Hematopoietic multipotent progenitor cell treated with erythropoietin and hydrocortisone succinate and interleukin-3 and kit ligand, for 15 days (in vitro differentiated cells): ENCODE results near the gene PAXX.

Experiments
- DNase-seq: peaks from one replicate; pipeline ENCODE4 v3.0.0-alpha.2; 2015; ENCODE audit warnings: low spot score

The PAXX gene

DNA sequence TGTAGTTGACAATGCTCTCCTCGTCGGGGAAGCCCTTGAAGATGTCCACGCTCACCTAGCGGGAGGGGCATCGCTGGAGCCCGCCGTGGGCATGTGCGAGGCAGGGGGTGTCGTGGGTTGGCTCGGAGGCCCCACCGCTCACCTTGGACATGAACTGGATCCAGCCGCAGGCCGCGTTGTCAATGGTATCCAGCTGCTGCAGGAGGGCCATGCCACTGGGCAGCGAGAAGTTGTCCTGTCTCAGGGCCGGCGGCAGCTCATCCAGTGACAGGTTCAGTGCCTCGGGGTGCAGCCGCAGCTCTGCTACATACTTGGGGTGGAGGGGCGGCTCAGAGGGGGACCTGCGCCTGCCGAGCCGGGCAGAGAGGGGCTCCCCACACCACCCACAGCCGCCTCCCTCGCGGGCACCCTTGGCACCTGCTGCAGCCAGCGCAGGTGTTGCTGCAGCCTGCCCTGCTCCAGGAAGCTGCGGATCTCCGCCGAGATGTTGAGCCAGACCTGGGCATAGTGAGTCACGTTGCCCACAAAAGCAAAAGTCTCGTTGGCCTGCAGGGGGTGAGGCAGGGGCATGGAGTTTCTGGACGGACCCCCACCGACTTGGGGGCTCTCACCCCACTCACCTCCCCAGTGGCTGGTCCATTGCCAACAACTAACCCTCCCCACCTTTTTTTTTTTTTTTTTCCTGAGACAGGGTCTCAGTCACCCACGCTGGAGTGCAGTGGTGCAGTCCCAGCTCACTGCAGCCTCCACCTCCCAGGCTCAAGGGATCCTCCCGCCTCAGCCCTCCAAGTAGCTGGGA, 26.7 kb downstream of the PAXX start:
- DNase-seq: no peak

DNA sequence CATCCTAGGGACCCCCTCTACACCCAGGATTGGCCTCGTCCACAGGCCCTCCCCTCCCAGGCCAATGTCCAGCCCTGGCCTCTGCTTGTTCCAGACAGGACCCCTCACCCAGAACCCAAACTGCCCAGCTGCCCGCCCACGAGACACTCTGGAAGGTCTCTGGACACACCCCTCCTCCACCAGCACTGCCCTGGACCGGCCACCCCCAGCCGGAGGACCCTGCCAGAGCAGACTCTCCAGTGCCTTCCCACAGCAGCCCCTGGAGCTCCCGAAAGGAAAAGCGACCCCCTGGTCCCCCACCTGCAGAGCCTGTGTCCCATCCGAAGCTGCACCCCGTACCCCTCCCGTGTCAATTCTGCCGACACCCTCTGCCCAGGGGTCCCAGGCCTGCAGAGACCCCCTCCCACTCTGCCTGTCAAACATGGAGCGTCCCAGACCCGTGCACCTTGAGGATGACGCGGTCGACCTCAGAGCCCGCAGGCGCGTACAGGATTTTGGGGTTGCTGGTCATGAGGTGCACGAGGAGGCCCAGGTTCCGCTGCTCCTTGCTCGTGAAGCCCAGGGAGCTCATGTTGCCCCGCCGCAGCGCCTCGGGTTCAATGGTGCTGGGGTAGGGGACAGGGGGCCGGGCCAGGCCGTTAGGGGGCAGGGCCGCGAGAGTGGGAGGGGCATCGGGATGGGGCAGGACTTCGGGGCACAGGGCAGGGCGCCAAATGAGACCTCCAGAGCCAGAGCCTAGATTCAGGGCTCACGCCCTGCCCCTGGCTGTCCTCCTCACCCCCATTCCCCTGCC, 27.9 kb downstream of the PAXX start:
- no peak for DNase-seq

DNA sequence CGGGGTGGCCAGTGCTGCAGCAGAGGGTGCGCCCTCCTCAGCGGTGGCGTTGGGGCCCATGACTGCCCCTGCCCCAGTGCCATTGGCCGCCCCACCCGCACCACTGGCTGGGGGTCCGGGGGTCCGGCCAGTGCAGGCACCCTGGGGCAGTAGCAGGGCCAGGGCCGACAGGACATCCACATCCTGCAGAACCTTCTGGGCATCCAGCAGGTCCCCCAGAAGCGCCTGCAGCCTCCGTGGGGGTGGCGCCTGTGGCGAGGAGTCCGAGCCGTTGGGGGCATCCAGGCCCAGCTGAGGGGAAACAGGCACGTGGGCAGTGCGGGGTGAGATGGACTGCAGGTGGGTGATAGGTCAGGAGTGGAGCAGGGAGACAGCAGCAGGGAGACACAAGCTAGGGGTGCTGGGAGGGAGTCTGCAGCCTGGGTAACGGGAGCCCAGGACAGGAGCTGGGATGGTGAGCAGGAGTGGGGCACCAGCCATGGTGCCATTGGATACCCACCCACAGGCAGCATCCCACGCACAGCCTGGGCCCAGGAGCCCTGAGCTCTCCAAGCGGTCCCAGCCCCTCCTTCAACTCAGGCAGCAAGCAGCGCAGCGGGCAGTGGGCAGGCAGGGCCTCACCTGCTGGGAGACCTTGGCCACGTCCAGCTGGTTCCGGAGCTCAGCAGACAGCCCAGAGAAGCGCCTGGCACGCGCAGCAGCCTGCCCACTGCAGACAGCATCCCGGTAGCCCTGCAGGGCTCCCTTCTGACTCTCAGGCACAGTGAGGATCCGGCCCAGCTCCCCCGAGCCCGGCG, 28.7 kb downstream of the PAXX start:
- DNase-seq: no peak

DNA sequence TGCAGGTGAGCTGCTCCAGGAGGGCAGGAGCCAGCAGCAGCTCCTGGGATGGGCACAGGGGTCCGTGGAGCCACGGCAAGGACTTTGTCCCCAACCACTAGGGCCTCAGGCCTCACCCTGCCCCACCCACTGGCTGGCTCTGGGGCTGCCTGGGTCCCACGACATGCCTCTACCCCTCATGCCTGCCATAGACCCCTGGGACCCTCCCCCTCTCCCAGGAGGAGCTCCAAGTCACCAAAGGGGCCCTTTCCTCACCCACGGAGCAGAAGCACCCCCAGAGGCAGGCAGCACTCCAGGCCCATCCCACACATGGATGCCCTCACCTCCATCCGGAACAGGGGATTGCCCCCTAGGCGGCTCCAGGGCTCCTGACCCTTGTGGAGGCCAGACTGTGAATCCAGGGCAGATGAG, 29.4 kb downstream of the PAXX start:
- no peak for DNase-seq

DNA sequence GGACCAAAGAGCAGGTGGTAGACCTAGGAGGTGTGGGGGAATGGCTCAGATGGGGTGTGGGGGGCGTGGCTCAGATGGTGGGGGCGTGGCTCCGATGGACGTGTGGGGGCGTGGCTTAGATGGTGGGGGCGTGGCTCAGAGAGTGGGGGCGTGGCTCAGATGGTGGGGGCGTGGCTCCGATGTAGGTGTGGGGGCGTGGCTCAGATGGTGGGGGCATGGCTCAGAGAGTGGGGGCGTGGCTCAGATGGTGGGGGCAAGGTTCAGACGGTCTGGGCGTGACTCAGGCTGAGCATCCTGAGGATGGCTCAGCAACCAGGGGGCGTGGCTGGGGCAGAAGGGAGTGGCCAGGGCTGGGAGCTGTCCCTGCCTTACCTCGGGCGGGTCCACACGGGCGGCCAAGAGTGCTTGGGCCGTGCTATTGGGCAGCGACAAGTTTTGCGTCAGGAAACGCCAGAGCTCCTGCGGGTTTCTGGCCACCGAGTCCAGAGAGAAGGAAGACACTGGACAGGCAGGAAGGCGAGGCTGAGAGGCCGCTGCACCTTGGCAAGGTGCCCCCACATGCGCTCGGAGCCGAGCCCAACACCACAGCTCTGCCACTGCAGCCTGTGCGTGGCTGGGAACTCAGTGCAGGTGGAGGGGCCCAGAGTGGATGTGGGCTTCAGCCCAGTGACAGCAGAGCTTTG, 29.9 kb downstream of the PAXX start:
- peak; percentile 85 for DNase-seq

DNA sequence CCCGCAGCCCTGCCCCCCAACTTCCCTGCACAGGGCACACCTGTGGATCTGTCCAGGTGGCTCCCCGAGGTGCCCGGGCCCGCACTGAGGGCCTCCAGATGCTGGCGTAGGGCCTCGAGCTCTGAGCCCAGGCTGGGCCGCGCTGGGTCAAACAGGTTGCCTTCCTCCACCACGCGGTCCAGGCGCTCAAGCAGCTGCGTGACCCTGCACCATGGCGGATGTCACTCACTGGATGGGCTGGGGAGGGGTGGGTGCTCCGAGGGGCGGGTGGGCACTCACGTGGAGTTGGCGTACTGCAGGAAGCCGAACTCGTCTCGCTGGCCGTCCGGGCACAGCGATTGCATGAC, 30.4 kb downstream of the PAXX start:
- DNase-seq: no peak

DNA sequence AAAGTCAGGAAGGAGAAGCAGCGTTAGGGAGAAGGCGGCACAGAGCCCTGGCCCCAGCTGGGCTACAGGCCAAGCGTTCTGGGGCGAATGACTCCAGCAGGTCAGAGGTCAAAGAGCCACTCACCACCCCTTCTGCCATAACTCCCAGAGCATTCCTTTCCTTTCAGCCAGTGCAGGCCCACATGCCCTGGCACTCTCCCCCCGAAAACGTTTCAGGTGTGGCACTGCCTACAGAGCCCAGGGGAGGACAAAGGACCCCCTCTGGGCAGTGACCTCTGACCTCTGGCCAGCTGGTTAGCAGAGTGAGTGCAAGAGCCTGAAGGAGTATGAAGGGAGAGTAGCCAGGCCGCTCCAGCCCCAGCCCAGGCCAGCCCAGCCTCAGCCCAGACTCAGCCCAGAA, 30.9 kb downstream of the PAXX start:
- DNase-seq: no peak

DNA sequence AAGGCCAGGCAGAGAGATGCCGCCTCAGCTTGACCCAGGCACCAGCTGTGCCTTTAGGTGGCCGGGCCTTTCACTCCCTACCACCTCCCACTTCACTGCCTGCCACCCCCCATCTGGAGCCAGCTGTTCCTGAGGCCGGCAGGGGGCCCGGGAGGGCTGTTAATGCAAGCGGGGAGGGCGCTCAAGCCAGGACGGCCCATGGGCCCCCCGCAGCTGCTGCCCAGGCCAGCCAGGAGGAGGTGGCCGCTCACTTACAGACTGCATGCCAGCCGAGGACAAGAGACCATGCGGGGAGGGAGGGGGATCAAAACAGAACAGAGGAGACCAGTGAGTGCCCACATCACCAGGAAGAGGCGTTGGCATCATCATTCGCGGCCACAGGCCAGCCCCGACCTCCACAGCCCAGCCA, 31.4 kb downstream of the PAXX start:
- no peak for DNase-seq

DNA sequence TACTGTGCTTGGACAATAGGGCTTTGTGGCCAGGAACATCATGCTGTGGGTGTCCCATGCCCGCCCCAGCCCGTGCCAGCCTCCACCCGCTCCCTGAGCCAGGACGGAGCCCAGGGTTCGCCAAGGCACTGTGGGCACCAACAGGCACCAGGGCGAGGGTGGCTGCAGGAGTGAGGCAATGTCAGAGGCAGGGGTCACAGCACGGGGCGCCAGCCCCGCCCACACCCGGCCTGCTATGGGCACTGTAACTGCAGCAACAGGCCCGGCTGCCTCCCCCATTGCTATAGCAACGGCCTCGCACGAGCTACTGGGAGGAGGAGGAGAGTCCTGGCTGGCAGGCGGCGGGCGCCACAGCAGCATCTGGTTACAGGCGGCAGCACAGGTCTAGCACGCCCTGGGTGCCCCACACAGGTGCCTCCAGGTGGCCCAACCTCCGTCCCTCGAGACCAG, 33.3 kb downstream of the PAXX start:
- DNase-seq: no peak

DNA sequence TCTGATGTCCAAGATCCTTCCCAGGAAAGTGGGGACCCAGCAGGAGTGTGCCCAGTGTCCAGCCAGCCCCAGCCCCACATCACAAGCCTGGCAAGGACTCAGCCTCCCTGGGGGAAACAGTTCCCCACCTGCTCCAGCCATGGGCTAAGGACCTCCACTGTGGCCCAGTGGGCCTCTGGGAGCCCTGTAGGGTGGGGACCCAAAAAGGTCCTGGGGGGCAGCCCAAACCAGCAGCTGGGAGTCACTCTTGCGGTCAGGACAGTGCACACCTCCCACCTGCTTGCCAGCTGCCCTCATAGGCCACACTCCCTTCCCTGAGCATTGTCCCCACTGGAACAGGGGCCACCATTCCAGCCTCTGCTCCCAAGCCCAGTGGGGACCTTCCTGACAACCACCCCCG, 34.2 kb downstream of the PAXX start:
- no peak for DNase-seq

DNA sequence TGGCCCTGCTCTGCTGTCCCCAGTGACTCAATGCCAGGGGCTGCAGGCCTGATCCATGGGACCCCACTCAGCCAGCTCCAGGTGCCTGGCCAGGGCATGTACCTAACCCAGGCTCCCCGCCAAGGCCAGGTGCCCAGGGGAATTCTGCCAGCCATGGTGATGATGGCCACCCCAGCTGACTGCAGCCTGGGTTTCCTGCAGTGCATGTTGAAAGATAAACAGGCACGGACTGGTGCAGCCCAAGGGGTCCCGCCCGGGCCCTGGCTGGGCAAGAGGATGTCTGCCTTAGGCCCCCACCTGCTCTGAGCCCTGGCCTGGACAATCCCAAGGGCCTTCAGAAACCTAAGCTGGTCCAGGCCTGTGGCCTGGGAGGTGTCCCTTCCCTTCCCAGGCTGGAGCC, 34.6 kb downstream of the PAXX start:
- DNase-seq: no peak

DNA sequence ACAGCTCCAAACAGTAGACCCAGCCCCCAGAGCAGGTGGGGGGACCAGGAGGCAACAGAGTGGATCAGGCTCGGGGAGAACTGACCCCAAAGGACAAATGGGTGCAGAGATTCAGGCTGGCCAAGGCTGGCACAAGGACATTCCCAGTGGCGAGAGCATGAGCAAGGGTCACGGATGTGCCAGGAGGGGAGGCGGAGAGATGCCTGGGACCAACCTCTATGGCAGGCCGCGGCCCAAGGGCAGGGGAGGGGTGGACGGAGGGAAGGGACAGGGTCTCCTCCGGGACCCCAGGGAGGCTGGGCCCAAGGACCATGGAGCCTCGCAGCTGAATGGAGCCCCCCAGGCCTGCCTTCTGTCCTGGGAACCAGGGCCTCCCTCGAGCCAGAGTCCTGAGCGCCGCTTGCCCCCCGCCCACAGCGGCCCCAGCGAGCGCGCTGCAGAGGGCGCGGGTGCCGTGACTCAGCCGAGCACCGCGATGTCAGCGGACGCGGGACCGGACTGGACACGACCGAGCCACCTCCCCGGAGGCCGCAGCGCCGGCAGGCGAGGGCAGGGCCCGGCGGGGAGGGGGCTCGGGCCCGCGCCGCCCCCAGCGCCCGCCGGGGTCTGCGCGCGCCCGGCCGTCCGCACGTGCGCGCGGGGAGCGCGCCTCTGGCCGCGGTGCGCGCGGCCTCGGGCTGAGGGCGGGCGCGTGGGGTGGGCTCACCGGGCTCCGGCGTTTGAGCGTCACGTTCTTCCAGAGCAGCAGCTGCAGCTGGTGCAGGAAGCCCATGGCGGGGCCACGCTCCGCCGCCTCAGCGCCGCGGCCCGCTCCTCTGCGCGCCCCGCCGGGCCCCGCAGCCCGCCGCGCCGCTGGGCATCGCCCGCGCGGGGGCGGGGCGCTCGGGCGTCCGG, 35.4 kb downstream of the PAXX start, which contains the start of gene ABCA2:
Gene ABCA2, minus strand, starts transcription at position 869 of the 894 bp plus-strand sequence. Its CDS starts 97 bp downstream, at position 772.
- no peak for DNase-seq

DNA sequence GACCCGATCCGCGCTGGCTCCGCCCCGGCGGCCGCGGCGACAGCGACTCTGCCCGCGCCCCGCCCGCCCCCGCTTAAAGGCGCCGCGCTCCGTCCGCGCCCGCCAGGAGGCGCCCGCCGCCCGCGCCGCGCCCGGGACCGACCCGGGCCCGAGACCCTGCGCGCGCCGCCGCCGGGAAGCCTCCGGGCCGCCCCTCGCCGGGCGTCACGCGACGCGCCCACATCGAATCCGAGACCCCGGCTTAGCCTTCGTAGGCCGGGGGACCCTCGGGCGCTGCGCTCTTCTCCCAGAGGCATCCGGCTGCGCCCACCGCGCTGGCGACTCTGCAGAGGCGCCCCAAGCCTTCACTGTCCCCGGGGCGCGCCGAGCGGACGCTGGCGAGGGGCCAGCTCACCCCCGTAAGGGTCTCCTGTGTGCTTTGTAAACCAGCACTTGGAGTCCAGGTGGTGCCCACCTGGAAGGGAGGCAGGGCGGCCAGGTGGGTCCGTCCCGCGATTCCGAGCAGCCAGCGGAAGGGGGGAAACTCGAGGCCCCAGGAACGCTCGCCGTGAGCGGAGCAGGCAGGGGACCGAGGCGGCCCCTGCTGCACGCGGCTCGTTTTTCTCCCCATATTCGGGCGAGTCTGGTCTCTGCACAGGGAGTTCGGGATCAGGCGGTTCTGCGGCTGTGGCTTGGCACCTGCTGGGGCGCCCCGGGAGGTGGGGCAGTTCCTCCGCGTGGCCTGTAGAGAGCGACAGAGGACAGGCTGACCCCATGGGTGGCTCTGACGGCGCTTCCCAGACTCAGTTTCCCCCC, 36.2 kb downstream of the PAXX start:
- DNase-seq: peak; percentile 75

DNA sequence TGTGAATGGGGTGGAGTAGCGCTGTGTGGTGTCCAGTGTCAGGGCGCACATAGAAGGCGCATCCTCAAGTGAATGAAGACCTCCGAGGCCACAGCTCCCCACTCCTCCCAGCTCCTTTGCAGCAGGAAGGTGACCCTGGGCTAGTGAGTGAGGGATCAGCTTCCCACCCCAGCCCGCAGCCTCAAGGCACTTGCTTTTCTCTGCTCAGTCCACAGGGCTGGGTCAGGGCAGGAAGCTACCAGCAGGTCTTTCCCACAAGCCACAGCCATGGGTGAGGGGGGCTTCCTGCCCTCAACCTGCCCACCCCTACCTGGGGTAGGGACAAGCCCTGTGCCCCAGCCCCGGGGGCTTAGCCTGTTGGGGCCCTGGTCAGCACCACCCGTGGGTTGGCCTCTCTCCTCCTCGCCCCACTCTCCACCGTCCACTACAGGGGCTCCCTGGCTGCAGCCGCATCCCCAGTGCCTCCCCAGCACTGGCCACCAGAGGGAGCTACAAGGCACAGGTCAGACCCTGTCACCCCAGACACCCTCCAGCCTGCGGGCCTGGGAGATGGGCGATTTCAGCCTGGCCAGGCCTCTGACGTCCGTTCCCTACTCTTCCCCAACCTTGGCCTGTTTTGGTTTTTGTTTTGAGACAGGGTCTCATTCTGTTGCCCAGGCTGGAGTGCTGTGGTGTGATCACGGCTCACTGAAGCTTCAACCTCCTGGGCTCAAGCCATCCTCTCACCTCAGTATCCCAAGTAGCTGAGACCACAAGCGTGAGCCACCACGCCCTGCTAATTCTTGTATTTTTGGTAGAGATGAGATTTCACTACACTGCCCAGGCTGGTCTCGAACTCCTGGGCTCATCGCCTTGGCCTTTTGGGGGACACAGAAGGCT, 37.1 kb downstream of the PAXX start:
- DNase-seq: peak; percentile 73

DNA sequence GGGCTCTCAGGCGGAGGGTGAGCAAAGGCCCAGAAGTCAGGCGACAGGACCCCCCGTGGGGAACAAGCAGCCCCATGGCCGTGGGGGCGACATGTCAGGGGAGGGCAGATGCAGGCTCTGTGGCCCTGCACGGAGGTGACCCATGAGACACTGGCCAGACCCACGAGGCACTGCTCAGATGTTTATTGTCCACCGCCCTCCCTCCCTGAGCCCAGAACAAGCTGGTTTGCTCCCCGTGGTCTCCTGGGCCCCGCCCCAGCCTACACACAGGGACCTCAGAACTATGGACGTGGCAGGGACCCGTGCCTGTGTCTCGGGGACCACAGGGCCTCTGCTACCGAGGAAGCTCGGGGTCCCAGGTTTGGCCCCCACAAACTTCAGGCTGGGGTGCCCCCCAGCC, 37.8 kb downstream of the PAXX start:
- DNase-seq: no peak

DNA sequence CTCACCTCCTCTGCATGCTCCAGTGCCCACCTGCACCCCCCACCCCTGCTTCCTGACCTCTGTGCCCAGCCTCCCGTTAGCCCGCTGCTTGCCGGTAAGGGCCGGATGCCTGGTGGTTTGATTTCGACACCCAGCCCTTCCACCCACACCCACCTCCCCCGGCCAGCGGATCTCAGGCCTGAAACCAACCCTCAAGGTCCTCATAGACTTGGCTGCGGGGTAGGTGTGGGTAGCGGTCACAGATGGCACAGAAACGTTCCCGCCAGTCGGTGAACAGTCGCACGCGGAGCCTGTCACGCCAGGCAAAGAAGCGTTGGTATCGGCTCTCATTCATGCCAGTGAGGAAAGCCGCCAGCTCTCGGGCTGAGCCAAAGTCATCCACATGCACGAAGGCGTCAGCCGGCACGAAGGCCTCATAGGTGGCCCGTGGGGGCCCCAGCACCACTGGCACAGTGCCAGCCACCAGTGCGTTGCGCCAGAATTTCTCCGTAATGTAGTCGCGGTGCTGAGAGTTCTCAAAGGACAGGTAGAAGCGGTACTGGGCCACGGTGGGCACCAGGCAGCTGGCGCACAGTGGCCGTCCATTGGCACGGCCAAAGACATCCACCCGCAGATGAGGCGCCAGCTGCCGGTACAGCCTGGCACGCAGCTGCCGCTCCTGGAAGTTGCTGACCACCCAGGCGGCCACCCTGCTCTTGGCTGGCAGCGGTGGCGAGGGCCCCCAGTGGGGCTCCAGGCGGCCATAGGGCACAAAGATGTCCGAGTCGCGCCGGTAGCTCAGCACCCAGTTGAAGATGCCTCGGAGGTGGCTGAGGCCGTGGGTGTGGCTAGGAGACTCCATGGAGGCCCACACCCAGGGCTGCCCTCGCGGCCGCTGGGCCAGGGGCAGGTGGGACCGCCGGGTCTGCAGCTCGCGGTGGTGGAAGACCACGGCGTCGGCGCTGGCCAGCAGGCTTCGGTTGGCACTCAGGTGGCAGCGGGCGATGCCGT, 38.6 kb downstream of the PAXX start:
- DNase-seq: no peak

DNA sequence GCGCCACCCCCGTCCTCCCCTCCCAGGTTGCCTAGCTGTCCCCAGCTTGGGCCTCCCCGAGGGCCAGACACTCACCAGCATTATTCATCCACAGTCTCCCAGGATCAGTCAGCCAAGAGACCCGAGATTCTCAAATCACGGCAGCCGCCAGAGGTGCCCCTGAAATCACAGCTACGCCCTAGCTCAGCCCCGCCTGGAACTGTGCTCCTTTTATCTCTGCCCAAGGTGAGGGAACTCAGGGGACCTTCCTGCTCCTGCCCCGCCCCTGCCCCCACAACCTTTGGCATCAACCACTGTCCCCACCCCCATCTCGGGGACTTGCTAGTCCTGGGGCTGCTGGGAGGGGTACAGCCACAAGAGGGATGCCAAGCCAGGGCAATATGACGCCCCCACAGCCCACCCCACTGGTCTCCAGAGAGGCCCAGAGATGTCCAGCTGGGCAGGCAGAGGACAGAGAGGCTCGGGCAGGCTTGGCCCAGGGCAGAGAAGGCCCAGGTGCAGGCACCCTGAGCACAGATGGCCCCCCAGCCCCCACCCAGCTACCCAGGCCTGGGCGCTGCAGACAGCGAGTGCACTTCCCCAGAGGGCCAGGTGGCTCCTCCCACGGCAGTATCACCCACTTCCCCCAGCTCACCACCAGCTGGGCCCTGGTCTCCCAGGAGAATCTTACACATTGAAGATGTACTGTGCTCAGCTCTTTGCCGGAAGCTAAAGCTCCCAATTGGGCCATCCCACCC, 39.9 kb downstream of the PAXX start, which contains the start of gene FUT7:
Gene FUT7, minus strand, starts transcription at position 185 of the 737 bp plus-strand sequence. Its CDS starts 97 bp downstream, at position 88.
- no peak for DNase-seq
